GM18858 (cell line): ENCODE results near the gene VPS26A.
"Not testable (repeated sequence)": the region's sequence is repeated elsewhere in the genome, so short reads cannot be mapped to it uniquely, and the experiment has no call there.

Experiments used
- ATAC-seq: cut with Tn5 transposase; IDR thresholded peaks from one replicate; pipeline ENCODE4 v1.9.1; 2021; ENCODE audit not compliant: unreplicated experiment

Gene VPS26A

GRCh38 chr10:69175326-69175725 lies 51.3 kb downstream of the VPS26A start:
- ATAC-seq, result not testable (repeated sequence)

- ATAC-seq, result no peak
These were observed 52.8 kb downstream of the VPS26A start for GRCh38 chr10:69176823-69177222.

GRCh38 chr10:69179089-69179742 lies 55.2 kb downstream of the VPS26A start:
- ATAC-seq, result peak; percentile 21

- peak; percentile 72 for ATAC-seq
These were observed 56.0 kb downstream of the VPS26A start, which contains the start of gene SUPV3L1 for GRCh38 chr10:69179743-69180524. Gene SUPV3L1 (plus strand): TSS chr10:69180234. CDS start chr10:69180292, 58 bp downstream.

GRCh38 chr10:69180525-69181204 lies 56.7 kb downstream of the VPS26A start:
- no peak for ATAC-seq

- ATAC-seq, result no peak
These were observed 57.5 kb downstream of the VPS26A start for GRCh38 chr10:69181433-69181832.

- ATAC-seq, result no peak
These were observed 58.0 kb downstream of the VPS26A start for GRCh38 chr10:69182005-69182404.

- ATAC-seq, result no peak
These were observed 62.5 kb downstream of the VPS26A start for GRCh38 chr10:69186524-69186923.

GRCh38 chr10:69201045-69201444 lies 77.1 kb downstream of the VPS26A start:
- no peak for ATAC-seq

- ATAC-seq, result no peak
These were observed 78.4 kb downstream of the VPS26A start for GRCh38 chr10:69202332-69202731.

GRCh38 chr10:69208761-69209160 lies 84.8 kb downstream of the VPS26A start:
- no peak for ATAC-seq

- no peak for ATAC-seq
These were observed 86.0 kb downstream of the VPS26A start for GRCh38 chr10:69209787-69210484.

- no peak for ATAC-seq
These were observed 87.1 kb downstream of the VPS26A start for GRCh38 chr10:69211104-69211503.

- ATAC-seq, result no peak
These were observed 87.5 kb downstream of the VPS26A start for GRCh38 chr10:69211524-69211923.

- ATAC-seq, result no peak
These were observed 89.8 kb downstream of the VPS26A start for GRCh38 chr10:69213591-69214311.

GRCh38 chr10:69214666-69215131 lies 90.7 kb downstream of the VPS26A start:
- ATAC-seq, result no peak

- no peak for ATAC-seq
These were observed 91.6 kb downstream of the VPS26A start for GRCh38 chr10:69215405-69216171.

GRCh38 chr10:69216577-69217118 lies 92.7 kb downstream of the VPS26A start:
- ATAC-seq, result no peak

GRCh38 chr10:69217119-69217754 lies 93.3 kb downstream of the VPS26A start:
- no peak for ATAC-seq
